HG02798 (cell line): ENCODE measurements around the gene MTREX.

Experiments
- ATAC-seq: cut with Tn5 transposase; IDR thresholded peaks from one replicate; pipeline ENCODE4 v1.9.1; 2021; ENCODE audit warnings: mild to moderate bottlenecking; ENCODE audit not compliant: unreplicated experiment, poor library complexity

Gene MTREX

DNA sequence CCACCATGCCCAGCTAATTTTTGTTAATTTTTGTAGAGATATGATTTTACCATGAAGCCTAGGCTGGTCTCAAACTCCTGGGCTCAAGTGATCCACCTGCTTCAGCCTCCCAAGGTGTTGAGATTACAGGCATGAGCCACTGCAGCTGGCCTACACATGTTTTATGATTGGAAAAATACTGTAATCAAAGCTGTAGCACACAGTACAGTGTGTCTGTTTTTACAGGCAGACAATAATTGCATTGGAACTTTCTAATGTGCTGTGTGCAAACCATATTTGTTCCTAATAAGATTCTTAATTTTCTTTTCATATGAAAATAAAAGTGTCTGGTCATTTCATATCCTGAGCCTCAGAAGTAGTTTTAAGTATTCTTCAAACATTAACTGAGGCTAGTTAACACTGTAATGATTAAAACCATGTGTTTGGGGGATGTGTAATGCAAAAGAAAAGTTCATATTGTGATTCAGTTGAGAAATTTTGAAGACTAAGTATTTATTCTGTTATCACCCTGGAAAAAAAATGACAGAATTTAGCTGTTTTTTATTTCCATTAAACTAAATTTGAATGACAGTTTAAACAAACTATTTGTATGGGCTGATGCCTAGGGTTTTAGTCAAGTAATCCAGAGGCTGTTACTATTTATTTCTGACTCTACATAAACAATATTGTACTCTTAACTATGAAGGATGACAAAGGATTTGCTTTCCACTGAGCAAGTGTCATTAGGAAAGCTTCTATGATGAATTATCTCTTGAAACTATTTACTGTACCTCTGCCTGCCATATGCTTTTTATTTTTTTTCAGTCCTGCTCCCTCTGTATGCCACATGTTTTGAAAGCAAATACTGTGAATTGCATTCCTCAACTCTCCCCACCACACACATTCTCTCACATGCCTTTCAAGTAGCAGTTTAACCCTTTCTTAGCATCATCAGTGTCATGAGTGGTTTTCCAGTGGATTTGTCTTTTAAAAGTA, 111.5 kb downstream of the MTREX start:
- ATAC-seq, result no peak

DNA sequence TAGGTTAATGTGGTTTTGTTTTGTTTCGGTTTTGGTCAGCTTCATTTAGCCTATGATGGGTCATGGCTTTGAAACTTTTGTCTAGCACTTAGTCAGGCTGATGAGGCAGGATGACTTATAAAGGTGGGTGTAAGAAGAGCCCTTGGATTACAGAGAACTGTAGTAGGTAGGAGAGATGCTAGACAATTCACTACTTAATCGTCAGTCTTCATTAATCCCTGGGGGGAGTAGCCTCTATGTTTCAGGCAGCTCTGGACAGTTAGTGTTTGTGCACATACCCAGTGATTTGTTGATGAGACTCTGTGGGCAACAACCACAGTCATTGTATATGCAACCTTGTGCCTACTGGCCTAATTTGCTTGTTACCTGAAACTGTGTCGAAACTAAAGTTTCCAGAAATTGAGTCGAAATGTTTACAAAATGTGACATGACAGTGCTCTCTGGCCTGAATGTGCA, 113.3 kb downstream of the MTREX start:
- ATAC-seq, result peak; percentile 94

DNA sequence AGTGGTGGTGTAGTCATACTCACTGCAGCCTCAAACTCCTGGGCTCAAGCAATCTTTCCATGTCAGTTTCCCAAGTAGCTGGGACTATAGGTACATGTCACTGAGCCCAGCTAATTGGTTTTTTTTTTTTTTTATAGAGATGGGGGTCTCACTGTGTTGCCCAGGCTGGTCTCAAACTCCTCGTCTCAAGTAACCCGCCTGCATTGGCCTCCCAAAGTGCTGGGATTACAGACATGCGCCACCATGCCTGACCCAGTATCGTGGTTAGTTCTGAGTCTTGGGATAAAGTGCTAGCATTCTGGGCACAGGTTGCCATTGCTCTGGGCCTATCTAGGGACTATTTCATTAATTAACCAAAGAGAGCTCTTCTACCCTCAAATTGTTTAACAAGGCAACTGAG, 118.7 kb downstream of the MTREX start:
- no peak for ATAC-seq

DNA sequence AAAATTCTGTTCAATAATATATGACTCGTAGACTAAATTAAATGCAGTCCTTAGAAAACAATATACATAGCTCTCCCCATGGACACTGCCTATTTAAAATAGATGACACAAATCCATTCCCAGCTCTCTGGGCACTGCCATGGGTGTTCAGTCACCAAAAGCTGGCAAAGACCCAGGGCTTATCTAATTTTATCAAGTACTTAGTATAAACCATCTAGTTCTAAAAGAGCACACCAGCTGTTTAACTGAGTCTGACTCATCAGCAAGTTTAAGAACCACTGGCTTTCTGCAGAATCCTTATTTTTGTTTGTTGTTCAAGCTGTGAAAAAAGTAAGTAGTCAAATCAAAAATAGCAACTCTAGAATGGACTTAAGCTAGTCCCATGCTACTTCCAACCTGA, 119.4 kb downstream of the MTREX start:
- no peak for ATAC-seq

DNA sequence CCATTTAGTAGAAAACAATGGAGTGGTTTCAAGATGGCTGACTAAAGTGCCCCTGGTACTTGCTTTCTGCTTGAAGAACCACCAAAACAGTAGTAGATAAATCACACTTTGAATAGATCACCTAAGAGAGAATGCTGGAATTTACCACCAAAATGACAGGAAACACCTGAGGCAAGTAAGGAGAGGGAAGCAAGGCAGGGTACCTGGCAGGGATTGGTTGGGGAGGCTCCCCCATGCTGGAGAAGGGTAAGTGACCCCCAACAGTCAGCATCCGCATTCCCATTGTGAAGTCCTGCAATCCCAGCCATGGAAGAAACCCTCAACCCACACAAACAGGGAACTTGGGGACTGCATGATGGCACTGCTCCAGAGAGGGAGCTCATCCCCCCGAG, 121.4 kb downstream of the MTREX start:
- no peak for ATAC-seq

DNA sequence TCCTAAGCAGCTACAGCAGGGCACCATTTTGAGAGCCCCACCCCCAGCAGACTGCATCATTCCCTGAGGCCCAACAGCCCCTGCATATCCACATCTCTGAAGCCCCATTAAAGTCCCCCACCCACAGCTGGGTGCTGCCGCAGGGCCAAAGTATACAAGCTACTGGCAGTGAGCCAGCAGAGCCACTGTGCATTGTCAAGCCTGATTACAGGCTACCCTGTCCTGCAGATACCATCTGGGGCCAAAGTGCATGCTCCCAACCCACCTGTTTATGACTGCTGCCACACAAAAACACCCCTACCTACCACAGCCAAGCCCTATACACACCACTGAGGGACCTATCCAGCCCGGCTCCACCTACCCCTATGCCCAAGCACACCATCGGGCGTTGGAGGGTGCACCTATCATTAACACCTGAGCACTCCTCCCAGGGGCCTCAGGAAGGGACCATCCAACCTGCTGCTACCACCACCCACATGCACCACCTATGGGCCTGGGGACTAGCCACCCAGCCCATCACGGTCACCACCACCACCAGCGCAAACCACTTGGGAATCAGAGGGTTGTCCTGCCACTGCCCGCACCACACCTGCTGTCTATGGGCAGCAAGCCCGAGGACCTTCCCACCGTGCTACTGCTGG, 121.9 kb downstream of the MTREX start:
- no peak for ATAC-seq

DNA sequence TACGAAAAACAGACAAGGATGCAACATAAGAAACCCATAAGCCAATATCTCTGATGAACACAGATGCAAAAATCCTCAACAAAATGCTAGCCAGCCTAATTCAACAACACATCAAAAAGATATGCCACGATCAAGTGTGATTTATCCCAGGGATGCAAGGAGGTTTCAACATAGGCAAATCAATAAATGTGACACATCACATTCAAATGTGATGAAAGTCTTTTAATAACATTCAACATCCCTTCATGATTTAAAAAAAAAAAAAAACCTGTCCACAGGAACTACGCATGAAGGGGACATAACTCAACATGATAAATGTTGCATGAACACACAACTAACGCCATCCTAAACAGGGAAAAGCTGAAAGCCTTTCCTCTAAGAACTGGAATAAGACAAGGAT, 124.8 kb downstream of the MTREX start:
- no peak for ATAC-seq

DNA sequence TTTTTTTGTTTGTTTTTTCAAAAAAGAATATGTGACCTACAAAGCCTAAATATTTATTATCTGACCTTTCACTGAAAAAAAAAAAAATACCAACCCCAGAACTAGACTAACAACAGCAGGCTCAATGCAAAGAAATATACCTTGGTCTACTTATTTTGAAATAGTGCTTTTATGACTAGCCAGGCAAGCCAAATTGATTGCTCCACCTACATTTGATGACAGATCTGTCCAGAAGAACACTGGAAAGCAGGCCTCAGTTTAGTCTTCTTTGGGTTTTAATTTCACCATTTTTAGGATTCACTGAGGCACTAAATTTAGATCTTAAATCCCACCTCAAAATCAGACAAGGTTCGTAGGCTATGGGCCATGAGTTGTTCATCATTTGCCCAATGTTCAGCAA, 129.7 kb downstream of the MTREX start:
- no peak for ATAC-seq

DNA sequence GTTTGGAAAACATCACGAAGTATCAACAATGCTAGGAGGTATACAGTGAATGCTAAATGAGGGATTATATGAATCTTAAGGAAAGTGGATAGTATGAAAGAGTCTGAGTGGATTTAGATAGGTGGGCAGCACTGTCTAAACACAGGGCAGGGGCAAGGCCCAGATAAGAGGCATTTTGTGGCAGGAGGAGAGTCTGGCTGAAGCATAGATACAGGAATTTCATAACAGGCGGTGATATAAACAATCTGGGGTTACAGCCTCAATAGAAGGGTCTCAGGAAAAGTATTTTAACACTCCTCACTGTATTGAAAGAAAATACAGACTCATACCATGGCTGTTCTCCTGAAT, 130.0 kb downstream of the MTREX start:
- ATAC-seq, result no peak

DNA sequence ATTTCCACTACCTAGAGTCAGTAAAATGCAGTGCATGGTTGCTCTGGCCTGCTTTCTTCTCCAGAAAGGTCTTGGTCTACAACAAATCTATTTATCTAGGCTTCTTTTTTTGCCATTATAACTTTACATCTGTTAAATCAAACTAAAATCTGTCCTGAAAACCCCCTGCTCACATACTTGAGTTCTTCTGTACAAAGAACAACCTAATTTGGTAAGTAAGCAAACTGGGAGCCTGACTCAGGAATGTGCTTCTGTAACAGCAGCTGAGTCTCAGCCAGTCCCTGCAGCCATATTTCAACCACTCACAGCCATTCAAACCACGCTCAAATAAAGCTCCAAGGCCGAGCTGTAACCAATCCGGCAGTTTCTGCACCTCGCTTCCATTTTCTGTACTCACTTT, 131.2 kb downstream of the MTREX start:
- no peak for ATAC-seq

DNA sequence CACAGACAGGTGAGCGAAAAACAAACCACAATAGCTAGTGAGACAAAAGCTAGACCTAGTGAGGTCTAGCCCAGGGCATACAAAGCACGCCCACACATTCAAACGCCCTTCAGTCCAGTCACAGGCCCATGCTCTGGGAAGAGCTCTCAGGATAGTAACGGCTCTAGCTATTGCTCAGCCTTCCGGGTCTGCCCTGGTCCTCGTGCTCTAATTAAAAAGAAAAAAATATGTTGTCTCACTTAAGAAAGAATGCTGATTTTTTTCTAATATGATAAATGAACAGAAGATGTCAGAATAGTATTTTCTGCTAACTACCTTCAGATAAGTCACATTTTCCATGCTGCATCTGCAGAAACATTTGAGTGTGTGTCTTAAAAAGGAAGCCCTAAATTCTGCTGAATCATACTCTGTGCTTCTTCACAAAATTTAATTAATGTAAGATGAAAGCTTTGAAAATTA, 132.4 kb downstream of the MTREX start:
- no peak for ATAC-seq

DNA sequence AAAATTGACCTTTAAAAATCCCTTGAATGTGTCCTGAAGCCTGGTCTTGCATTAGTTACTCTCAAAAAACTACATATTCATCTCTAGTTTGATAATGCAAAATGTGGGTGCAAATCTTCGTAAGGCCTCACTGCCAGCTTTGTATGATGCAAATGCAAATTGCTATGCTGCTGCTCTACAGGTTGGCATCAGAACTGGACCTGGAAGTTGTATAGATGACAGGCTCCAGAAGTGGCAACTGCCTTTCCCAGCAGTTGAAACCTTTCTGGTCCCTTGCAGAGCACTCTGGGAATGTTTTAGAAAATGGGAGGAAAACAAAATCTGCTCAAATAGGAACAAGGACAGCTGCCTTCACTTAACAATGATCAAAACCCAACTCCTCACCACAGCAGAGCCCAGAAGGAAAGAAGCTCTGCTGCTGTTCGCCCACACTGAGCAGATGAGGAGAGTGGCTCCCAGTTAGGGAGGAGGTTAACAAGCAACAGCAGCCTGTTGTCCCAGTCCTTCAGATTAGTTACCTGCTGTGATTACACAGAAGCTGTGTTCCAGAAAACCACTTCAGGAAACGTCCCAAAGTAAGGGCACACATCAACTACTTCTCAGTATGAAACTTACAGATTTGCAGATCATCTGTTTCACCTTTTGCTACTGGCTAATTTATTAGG, 133.4 kb downstream of the MTREX start:
- ATAC-seq, result no peak

DNA sequence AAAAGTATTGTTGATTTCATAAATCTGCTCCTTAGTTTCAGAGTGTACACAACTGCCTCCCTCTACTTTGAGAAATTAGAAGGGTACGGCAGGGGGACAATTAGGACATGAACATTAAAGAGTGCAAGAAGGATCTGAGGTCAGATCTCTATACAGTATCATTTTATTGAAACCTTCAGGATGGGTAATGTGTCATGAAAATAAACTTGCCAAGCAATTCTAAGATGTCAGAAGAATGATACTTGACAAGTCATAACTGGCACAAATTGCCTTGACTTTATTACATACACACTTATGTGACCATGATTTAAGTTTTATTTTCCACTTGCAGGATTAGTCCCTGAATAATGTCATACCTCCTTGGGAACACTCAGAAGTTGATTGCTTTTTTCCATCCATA, 134.2 kb downstream of the MTREX start:
- no peak for ATAC-seq

DNA sequence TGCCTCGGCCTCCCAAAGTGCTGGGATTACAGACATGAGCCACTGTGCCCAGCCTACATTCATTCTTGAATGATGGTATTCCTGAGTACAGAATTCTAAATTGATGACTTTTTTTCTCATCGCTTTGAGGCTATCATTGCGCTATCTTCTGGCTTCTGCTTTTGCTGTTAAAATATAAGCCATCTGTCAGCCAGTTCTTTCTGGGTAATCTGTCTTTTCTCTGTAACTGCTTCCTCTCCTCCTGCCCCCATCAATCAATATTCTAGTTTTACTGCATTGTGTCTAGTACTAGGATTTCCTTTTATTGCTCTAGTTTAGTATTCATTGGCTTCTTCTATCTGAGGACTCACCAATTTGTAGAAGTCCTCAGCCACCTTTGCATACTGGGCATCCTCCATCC, 138.0 kb downstream of the MTREX start:
- no peak for ATAC-seq

DNA sequence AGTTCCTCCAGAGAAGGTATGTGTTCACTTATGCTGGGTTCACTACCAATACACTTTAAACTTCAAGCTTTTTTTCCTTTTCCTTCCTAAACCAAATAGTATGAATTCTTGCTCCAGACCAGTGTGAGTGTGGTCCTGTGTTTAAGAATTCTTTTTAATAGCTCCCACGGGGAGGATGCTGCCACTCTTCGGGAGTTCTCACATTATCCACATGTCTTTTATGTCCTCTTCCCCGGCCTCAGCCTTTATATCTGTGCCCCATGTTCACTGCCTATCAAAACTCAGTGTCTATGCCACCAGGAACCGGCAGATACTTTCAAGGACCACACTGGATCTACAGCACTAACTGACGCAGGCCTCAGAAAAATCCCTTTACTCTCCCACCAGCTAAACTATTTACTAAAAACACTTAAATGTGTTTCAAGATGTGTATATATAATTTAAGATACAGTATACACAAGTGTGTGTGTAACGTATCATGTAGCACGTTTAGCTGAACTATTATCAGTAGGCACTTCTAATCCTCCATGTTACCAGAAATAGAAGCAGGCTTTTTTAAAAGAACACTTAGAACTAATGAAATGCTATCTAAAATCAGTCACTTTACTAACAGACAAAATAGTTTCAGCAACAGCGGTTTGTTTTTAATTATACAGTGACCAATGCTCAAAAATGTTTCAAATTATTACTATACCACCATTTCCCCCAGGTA, 139.0 kb downstream of the MTREX start:
- no peak for ATAC-seq

DNA sequence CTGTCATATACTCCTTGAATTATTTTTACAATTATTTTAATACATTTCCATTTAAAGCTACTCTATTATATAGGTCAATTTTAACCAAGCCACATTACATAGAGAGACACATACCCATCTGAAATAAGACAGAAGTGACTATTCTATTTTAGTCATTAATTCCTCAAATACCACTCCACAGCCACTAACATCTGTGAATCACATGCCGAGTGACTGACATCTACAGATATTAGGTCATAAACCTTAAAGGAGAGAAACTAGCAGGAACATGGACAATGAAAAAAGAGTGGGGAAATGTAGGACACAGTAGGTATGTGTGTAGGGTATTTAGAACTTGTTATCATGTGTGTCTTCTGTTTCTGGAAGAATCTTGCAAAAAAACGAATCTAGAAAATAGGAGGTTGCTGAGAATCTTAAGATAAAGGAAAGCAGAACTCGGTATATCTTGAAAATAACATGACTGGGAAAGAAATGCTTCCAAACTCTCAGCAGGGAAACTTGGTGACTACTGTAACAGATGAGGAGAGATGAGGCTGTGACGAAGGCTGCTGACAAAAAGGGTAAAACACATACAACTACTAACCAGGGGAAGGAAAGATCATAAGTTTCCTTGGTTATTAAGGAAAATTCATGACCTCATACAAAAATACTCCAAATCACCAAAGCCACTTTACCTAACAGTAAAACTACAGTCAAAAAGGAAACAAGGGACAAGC, 142.4 kb downstream of the MTREX start:
- ATAC-seq, result no peak

DNA sequence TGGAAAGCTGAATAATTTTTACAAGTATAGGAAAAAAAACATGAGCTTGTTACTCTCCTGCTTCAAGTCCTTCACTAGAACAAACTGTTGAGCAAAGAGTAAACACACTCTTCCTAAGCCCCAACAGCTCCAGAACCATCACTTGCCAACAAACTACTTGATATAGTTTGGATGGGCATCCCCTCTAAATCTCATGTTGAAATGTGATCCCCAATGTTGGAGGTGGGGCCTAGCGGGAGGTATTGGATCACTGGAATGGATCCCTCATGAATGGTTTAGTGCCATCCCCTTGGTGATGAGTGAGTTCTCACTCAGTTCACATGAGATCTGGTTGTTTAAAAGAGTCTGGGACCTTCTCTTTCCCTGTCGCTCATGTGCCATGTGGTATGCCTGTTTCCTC, 144.2 kb downstream of the MTREX start:
- ATAC-seq, result no peak

DNA sequence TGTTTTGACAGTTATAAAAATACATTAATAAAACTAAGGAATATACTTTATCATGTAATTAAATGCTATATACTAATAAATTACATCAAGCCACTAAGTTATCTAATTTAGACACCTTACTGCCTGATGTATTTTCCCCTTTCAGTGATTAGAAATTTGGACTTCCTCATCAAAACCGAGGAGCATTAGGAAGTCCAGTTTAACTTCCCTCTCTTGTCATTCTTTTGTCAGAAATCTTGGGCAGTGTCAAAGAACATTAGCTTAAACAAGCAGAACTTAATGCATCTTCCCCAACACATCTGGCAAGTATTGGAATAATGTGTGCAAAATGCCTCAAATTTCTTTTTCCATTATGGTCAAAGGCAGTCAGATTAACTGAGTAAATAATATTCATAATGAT, 145.4 kb downstream of the MTREX start:
- no peak for ATAC-seq

DNA sequence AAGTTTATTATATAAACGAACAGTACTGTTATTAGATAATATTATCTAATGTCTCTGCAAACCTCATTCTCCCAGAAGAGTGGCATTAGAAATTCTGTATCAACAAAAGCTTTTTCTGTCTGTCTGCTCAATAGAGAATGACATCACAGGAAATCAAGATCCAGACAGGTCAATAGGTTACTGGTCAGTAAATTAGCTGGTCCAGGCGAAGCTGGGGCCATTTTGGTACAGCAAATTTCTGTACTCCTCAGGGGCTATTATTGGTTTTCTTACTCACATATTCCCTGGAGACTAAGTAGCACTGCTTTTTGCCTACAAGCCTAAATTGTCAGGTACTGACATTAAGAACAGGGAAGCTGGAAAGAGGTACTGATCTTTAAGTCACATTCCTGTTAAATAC, 146.5 kb downstream of the MTREX start:
- no peak for ATAC-seq
